GM18909 (cell line): ENCODE data around the gene TCTN2.

Experiments used
- ATAC-seq: cut with Tn5 transposase; IDR thresholded peaks from one replicate; pipeline ENCODE4 v1.9.1; 2021; ENCODE audit warnings: mild to moderate bottlenecking; ENCODE audit not compliant: unreplicated experiment, poor library complexity

Gene TCTN2

DNA sequence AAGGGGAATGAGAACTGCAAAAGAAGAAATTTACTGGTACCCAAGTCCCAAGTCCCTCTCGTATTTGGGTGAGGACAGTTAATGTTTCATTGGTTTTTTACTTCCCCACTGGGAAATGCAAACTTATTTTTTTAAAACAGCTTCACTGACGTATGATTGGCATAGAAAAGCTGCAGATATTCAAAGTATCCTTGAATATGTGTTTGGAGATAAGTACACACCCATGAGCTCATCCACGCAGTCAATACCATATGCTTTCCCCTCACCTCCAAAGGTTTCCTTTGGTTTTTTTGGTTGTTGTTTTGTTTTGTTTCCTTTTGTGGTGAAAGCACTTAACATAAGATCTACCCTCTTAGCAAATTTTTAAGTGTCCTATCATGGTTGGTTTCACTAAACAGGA lies 13.1 kb downstream of the TCTN2 start:
- no peak for ATAC-seq

DNA sequence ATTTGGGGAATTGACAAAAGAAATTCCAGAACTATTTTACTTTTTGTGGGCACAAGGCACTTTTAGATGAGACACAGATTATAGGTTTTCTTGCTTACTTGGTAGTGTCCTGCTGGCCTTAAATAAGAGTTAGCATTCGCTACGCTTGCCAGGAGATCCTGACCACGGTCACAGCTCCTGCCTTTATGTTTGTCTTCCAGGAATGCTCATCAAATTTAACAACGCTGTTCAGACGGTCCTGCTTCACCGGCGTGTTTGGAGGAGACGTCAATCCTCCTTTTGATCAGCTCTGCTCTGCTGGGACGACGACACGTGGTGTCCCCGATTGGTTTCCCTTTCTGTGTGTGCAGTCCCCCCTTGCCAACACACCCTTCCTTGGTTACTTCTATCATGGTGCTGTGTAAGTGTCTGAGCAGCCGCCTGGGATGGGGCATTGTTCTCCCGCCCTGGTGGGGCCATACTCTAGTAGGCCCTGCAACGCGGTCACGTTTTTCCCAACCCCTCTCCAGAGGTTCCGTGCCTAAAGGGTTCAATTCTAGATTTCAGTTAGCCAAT lies 15.8 kb downstream of the TCTN2 start:
- no peak for ATAC-seq

DNA sequence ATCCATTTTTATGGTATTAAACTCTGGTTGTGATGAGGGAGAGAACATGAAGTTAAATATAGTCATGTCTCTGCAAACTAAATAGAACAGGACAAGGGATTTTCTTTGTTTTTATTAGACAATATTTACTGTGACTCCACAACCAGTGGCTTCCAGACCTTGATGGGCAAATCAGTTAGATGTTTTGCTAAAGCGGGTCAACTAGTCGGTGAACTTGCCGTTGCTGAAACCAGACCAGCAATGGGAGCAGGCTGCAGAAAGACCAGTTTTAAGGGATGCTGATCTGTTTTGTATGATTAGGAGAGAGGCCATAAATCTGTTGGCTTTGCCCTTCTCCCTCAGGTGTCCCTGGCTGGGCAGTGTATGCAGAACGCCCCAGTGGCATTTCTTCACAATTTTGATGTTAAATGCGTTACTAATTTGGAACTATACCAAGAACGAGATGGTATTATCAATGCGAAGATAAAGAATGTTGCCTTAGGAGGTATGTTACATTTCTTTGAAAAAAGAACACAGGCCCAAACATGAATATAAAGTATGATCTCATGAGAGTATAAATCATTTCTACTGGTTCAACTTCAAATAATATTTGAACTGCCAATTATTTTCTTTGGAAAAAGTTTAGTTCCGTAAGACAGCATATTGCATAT lies 19.4 kb downstream of the TCTN2 start:
- no peak for ATAC-seq

DNA sequence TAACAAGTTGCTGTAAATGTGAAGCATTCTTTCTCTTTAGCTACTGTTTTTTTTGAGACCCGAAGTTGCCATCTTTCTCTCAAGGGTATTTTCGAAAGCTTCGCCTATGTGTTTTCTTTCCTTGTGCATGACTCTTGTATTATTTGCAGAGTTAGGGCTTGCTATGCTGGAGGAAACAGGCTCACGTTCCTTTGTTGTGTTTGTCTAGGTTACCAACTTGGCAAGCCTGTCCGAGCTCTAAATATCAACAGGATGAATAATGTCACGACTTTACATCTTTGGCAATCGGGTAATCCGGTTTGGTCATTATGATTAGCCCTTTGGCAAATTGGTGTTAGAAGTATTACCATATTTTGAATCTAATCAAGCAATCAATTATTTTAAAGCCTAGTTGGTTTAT lies 25.3 kb downstream of the TCTN2 start:
- no peak for ATAC-seq

DNA sequence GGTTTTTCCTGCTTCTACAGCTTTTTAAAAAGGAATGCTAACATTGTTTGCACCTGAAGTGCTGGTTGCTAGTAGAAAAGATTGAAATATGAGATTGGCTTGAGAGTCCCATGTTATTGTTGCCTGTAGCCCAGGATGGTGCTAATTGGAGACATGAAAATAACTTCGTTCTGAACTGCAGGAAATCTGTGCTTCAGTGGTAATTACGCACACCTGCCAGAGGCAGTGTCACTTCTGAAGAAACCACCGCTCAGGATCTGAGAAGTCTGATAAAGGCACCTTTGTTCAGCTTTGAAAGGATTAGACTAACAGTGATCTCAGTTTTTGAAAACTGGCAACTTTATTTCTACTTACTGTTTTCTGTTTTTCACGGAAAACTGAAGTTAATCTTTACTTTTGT lies 25.7 kb downstream of the TCTN2 start:
- no peak for ATAC-seq

DNA sequence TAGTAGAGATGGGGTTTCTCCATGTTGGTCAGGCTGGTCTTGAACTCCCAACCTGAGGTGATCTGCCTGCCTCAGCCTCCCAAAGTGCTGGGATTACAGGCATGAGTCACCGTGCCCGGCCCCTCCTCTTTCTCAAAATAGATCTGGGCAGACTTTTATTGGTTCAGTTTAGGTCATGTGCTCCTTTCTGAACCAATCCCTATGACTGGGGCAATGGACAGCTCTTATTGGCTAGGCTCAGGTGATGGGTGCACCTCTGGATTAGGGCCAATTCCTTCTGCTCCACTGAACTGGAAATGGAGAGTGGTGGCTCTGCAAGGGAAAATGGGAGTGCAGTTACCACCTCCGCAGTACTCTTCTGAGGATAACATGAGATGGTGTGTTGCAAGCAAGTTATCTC lies 35.0 kb downstream of the TCTN2 start:
- no peak for ATAC-seq

DNA sequence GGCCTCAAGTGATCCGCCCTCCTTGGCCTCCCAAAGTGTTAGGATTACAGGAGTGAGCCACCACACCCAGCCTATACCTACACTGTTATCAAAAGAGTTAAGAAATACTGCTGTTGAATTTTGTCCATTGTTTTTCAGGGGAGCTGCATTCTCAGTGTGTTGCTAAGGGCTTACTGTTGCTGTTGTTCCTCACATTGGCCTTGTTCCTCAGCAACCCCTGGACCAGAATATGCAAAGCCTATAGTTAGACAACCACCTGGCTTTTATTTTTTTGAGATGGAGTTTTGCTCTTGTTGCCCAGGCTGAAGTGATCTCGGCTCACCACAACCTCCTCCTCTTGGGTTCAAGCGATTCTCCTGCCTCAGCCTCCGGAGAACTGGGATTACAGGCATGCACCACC lies 36.6 kb downstream of the TCTN2 start:
- no peak for ATAC-seq

DNA sequence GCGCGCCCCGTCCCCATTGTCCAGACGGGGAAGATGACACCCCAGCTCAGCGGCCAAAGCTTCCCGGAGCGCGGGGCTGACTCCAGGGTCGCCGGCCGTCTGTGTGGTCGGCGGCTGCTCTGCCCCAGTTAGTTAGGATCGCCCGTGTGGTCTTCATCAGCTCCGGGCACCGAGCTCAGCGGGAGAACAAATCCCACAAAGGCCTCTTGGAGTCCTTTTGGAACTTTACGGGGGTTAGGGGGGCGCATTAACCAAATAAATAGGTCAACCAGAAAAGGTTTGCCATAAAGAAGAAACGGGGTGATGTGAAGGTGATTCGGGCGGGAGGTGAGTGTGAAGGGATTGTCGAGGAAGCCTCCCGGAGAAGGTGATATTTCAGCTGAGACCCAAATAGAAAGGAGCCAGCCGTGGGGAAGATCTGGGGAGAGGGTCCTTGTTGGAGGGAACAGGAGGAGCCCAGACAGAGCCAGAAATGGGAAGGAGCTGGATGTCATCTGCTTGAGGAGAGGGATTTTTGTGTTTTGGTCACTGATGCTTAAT lies 41.9 kb downstream of the TCTN2 start:
- no peak for ATAC-seq

DNA sequence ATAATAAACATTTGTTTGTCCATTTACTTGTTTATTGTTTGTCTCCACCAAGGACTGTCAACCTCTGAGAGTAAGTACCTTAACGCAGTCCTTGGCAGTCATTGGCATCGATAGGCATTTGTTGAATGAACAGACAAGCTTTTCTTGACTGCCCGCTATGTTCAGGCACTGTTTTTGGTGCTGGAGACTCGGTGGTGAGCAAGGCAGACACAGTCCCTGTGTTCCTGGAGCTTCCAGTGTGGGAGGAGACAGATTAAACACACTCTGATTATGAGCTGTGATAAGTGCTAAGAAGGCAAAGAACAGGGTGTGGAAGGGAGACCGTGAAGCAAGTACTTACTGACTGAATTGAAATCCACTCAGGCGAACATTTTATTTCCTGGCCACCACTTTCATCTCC lies 42.5 kb downstream of the TCTN2 start:
- ATAC-seq: no peak

DNA sequence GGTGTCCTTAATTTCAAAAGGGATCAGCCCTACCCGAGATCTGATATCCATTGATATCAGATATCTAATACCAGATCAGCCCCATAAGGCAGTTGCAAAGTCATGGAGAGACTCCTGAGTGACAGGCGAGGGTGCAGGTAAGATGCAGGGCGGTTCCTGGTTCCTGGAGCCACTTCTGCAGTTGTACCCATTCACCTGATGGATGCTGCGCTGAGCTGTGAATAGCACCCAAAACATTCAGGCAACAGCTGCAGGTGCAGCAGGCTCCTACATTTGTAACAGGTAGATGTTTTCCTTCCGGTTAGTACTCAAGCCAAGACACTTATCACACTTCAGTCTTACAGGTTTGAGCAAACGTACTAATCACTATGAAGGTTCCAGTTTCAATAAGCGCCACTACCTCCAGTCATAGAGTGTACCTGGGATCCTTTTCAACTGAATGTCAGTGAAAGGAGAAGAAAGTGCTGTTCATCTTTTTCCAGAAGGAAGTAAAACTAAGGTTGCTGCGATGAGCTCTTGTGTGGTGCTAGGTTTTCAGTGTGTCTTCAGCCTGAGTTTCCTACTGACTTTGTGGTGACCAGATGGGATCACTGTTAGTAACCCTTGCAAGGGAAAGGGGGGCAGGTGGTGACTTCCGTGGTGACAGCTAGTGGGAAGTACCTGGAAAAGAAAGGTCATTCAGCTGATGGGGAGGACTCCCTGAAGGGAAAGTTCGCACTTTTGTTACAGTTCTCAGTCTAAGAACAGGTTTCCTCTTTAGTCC lies 43.1 kb downstream of the TCTN2 start:
- ATAC-seq: peak; percentile 30

DNA sequence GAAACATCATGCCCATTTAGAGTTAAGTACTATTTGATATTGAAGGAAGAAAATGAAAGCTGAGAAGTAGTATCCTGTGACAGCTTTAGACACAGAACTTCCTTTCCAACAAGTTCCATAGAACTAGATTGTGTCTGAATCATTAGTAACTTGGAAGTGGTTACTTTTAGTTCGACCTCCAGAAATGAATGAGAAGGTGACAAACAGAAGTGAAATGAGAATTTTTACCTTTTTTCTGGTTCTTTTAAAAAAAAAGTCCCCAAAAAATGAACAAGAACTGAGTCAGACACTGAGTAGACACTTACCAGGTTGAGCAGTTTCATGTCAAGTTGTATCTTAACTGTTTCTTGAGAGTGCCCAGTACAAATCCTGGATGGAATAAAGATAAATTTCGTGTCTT lies 44.3 kb downstream of the TCTN2 start:
- no peak for ATAC-seq

DNA sequence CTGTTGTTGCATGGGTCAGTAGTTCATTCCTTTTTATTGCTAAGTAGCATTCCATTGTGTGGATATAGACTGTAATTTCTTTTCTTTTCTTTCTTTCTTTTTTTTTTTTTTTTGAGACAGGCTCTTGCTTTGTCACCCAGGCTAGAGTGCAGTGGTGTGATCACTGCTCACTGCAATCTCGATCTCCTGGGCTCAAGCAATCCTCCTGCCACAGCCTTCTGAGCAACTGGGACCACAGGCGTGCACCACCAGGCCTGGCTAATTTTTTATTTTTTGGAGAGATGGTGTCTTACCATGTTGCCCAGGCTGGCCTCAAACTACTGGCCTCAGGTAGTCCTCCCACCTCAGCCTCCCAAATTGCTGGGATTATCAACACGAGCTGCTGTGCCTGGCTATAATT lies 46.4 kb downstream of the TCTN2 start:
- no peak for ATAC-seq

DNA sequence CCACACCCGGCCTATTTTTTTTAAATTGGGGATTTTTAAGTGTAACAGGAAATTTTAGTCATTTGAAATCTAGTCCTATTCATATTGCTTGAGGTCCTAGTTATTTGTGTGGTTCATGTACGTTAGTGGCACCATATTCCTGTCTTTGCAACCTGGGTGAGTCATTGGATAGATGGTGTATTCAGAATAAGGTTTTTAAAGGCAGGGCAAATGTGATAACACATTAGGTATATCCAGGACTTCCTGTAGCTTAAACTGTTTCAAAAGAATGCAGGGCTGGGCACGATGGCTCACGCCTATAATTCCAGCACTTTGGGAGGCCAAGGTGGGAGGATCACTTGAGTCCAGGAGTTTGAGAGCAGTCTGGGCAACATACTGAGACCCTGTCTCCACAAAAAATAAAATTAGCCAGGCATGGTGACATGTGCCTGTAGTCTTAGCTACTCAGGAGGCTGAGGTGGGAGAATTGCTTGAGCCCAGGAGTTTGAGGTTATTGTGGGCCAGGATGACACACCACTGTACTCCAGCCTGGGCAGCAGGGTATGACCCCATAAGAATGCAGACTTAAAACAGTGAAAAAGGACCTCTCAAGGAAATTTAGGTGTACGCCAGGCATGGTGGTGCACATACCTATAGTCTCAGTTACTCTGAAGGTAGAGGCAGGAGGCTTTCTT lies 49.4 kb downstream of the TCTN2 start:
- no peak for ATAC-seq

DNA sequence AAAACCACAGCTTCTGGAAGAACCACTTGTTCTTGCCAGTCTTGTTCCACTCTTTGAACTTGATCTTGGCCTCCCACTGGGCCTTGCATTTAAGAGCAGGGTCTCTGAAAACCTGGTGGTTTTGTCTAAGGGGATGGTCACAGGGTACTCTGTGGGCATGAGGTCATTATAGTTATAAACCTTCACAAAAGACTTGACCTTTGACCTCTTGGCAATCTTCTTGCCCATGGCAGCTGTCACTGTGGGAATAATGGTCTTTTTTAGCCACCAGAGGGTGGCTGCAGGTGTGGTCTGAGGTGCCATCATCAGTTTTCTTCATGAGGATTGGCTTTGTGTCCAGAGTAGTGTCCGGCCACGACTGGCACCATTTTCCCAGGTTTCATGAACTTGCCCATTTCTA lies 50.3 kb downstream of the TCTN2 start:
- ATAC-seq: no peak

DNA sequence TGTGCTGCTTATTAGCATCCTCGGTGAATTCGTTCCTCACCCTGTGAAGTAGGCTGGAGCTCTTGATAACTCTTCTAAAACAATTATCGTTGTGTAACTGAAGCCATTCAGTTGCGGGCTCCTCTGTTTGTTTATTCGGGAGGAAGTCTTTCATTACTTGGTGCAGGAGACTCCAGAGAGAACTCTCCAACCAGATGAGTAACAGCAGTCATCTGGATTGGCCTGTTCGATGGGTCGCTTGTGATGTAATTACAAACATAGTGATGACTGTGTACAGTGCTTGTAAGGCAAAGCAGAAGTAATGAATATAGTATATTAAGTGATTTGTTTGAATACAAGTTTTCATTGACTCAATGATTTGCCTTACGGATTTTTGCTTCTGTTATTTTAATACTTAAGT lies 52.1 kb downstream of the TCTN2 start:
- ATAC-seq: no peak

DNA sequence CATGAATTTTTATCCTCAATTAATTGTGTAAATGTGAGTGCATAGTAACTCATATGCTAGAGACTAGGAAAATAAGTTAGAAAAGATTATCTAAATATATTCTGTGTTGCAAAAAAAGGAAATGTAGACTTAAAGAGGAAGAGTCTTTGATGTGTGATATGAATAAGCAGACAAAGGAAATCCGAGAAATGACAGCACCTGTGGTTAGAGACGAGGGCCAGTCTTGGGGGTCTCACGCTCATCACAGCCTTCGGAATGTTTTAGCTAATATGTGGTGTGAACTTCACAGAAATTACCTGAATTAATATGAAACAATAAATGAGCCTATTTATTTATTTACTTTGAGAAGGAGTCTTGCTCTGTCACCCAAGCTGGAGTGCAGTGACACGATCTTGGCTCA lies 52.9 kb downstream of the TCTN2 start:
- no peak for ATAC-seq

DNA sequence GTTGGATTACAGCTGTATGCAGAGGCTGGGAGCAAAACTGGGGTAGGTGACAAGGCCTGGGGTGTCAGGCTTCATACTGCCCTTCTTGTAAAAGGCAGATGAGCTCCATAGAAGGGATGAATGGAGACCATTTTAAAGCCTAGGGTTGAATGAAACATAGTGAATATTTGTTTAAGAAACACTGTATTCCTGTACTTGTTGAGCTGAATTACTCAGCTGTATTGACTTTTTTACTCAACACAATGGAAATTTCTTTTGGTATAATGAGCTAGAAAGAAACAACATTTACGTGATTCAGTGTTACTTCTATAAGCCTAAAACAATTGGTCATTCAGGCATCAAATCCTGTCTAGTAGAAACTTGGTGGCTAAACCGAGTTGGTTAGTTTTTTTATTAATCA lies 55.3 kb downstream of the TCTN2 start:
- ATAC-seq: no peak

DNA sequence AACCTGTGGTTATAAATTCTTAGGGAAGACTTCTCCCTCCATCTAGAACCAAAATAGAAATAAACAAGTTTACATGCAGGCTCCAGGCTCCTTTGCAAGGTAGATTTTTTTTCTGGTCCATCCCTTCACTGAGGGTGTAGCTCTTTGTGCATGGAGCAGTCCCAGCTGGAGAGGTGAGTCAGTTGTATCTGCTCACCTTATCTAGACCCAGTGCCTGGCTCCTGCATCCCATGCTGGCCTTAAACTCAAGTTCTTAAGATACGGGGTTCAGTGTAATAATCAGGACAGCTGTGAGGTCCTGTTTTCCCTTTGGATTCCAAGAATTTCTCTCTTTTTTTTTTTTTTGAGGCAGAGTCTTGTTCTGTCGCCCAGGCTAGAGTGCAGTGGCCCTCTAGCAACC lies 56.0 kb downstream of the TCTN2 start:
- ATAC-seq: no peak

DNA sequence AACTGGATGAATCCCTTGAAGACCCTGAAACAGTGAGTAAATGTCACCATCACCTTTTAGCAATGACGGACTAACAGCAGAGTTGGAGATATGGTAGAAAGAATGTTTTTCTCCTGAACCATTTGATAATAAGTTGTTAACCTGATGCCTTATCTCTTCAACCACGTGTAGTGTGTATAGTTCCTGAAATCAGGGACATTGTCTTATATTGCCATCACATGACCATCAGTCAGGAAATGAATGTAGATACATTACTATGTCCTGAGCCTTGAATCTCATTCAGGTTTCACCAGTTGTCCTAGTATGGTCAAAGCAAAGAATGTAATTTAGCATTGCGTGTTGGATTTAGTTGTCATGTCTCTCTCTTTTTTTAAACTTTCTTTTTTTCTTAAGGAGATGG lies 57.0 kb downstream of the TCTN2 start:
- no peak for ATAC-seq

DNA sequence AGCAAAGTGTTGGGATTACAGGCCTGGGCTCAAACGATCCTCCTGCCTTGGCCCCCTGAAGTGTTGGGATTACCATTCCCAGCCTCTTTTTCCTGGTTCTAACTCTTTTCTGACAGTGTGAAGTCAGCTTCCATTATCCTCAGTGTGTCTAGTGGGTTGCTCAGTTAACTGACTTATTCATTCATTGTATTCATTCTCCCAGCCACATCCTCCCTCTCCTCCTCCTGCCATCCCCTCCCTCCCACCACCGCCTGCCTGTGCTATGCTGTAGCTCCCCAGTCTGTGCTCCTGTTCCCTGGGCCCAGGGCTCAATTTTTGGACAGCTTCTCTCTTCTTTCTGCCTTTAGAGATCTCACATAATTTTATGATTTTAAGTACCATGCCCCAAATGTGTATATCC lies 60.7 kb downstream of the TCTN2 start:
- ATAC-seq: no peak

DNA sequence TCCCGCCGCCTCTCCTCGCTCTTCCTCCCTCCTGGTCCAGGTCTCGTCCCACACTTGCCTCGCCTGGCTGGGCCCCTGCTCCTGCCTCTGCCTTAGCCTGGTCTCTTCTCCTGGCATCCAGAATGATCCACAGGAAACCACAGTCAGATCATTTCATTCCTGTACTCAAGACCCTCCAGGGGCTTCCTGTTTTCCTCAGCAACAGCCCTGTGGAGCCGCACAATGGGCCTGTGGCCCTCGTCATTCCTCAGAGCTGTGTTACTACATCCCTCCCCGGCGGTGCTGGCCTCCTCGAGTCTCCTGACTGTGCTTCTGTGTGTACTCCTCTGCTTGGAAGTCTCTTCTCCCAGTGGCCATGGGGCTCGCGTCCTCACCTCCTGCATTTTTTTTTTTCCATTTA lies 61.3 kb downstream of the TCTN2 start:
- no peak for ATAC-seq
